Common myeloid progenitor, CD34-positive (primary cell): Measurements from ENCODE around the gene PDE4D.

ENCODE experiments used
- CTCF ChIA-PET: fragments of 350-600 bp; sonication (Branson Sonifier 250); formaldehyde crosslinking; loops from one replicate; lab custom pipeline; 2021; ENCODE audit warnings: antibody characterized with exemption; lab: Charles Lee
- POLR2A ChIA-PET: fragments of 350-600 bp; sonication (Branson Sonifier 250); formaldehyde crosslinking; loops from one replicate; lab custom pipeline; 2021; ENCODE audit warnings: antibody characterized with exemption; lab: Charles Lee
- DNase-seq, 3 donors: peaks; one replicate each; pipeline versions ENCODE4 v3.0.0 to v3.0.0-alpha.2; 2013
- H3K27ac ChIP-seq, 2 experiments: 1 replicate in 1 of 2; 2 replicates in 1 of 2; pipeline ENCODE4 v1.7.0; 2013; ENCODE audit warnings: inconsistent platforms in 2 of 2, low read length in 2 of 2, mild to moderate bottlenecking in 2 of 2, low read depth in 1 of 2, moderate library complexity in 1 of 2; ENCODE audit not compliant: severe bottlenecking in 2 of 2, insufficient read depth in 1 of 2, poor library complexity in 1 of 2
- H3K27me3 ChIP-seq, 5 experiments: replicated peaks in 2 of 5; 1 replicate in 3 of 5; 2 replicates in 2 of 5; pipeline versions ENCODE4 v1.6.1 to v1.7.0; 2013; ENCODE audit warnings: low read length in 4 of 5, mild to moderate bottlenecking in 2 of 5, moderate library complexity in 2 of 5, inconsistent platforms in 1 of 5; ENCODE audit not compliant: insufficient read depth in 5 of 5, control insufficient read depth in 4 of 5
- H3K36me3 ChIP-seq, 4 experiments: 1 replicate in 2 of 4; 2 replicates in 2 of 4; pipeline versions ENCODE4 v1.6.1 to v1.7.0; 2013; ENCODE audit warnings: low read length in 3 of 4, control low read depth in 1 of 4, mild to moderate bottlenecking in 1 of 4; ENCODE audit not compliant: control insufficient read depth in 4 of 4, insufficient read depth in 4 of 4
- H3K4me1 ChIP-seq, 4 experiments: 1 replicate in 3 of 4; 2 replicates in 1 of 4; pipeline versions ENCODE4 v1.6.1 to v1.7.1; 2013; ENCODE audit warnings: low read length in 3 of 4, mild to moderate bottlenecking in 3 of 4, control low read depth in 1 of 4, inconsistent platforms in 1 of 4, moderate library complexity in 1 of 4; ENCODE audit not compliant: control insufficient read depth in 4 of 4, insufficient read depth in 4 of 4; ENCODE audit errors: control extremely low read depth in 1 of 4
- H3K4me3 ChIP-seq, 7 experiments: 1 replicate in 4 of 7; 2 replicates in 3 of 7; pipeline versions ENCODE4 v1.5.1 to v1.7.0; 2013; ENCODE audit warnings: mild to moderate bottlenecking in 7 of 7, low read length in 6 of 7, moderate library complexity in 6 of 7, inconsistent platforms in 2 of 7, low read depth in 2 of 7, control low read depth in 1 of 7; ENCODE audit not compliant: insufficient read depth in 4 of 7, control insufficient read depth in 1 of 7; ENCODE audit errors: extremely low read depth in 1 of 7
- H3K9me3 ChIP-seq, 5 experiments: 1 replicate in 4 of 5; 2 replicates in 1 of 5; pipeline versions ENCODE4 v1.6.1 to v1.7.1; 2013; ENCODE audit warnings: low read length in 4 of 5, mild to moderate bottlenecking in 2 of 5, inconsistent platforms in 1 of 5, low read depth in 1 of 5, moderate library complexity in 1 of 5; ENCODE audit not compliant: control insufficient read depth in 4 of 5, insufficient read depth in 2 of 5; ENCODE audit errors: control extremely low read depth in 1 of 5
- WGBS: methylation state at CpG from one replicate; pipeline ENCODE4 v1.1.5; 2013; ENCODE audit not compliant: insufficient coverage; 5-methylcytosine and 5-hydroxymethylcytosine counted together

Gene PDE4D

GRCh38 chr5:59460368-59461153, 433.0 kb downstream of the PDE4D start:
- peaks cover 0 to 4% (median 0%) of the 10 kb centered on the region in 4 experiments for H3K36me3 ChIP-seq
- no peak for DNase-seq
- no peak overlapping the region for H3K27ac ChIP-seq
- WGBS: 98% methylated on average over 3 of the region's 4 CpGs
- H3K4me1 ChIP-seq: no peaks in the 10 kb centered on the region
- no peaks in the 10 kb centered on the region for H3K27me3 ChIP-seq
- no peaks in the 10 kb centered on the region for H3K9me3 ChIP-seq
- ChIA-PET POLR2A (no interaction called here), CTCF (no interaction called here)
- no peak overlapping the region for H3K4me3 ChIP-seq

- Histone ChIP-seq H3K4me1 (no peaks in the 10 kb centered on the region), H3K4me3 (no peak overlapping the region), H3K9me3 (peaks cover 0 to 4% (median 0%) of the 10 kb centered on the region in 5 experiments), H3K27me3 (no peaks in the 10 kb centered on the region), H3K36me3 (peaks cover 0 to 4% (median 0%) of the 10 kb centered on the region in 4 experiments), H3K27ac (no peak overlapping the region)
- ChIA-PET POLR2A (no interaction called here), CTCF (no interaction called here)
- 100% methylated on average over 2 of the region's 3 CpGs for WGBS
- no peak for DNase-seq
These were observed 434.4 kb downstream of the PDE4D start for GRCh38 chr5:59458966-59459729.

- H3K36me3 ChIP-seq: peaks cover 0 to 4% (median 0%) of the 10 kb centered on the region in 4 experiments
- DNase-seq: no peak
- H3K4me1 ChIP-seq: no peaks in the 10 kb centered on the region
- WGBS: 96% methylated on average over 3 of the region's 4 CpGs
- no peak overlapping the region for H3K4me3 ChIP-seq
- H3K9me3 ChIP-seq: peaks cover 0 to 4% (median 0%) of the 10 kb centered on the region in 5 experiments
- H3K27me3 ChIP-seq: no peaks in the 10 kb centered on the region
- CTCF ChIA-PET: interaction anchor here (1.0 kb wide), 1 partner anchor 10 kb away, joined by 4 read pairs; no protein-coding TSS in a partner anchor
- no peak overlapping the region for H3K27ac ChIP-seq
- POLR2A ChIA-PET: no interaction called here
These were observed 435.2 kb downstream of the PDE4D start for GRCh38 chr5:59458321-59458720.

GRCh38 chr5:59449905-59450644, 443.5 kb downstream of the PDE4D start:
- no peak for DNase-seq
- no peaks in the 10 kb centered on the region for H3K4me1 ChIP-seq
- 75% methylated on average over 2 of the region's 3 CpGs for WGBS
- POLR2A ChIA-PET: no interaction called here
- CTCF ChIA-PET: no interaction called here
- H3K27ac ChIP-seq: no peak overlapping the region
- H3K4me3 ChIP-seq: no peak overlapping the region
- H3K36me3 ChIP-seq: no peaks in the 10 kb centered on the region
- H3K9me3 ChIP-seq: peaks cover 0 to 7% (median 0%) of the 10 kb centered on the region in 5 experiments
- H3K27me3 ChIP-seq: no peaks in the 10 kb centered on the region

GRCh38 chr5:59446356-59446755, 447.2 kb downstream of the PDE4D start:
- ChIA-PET POLR2A (no interaction called here), CTCF (no interaction called here)
- Histone ChIP-seq H3K4me1 (no peaks in the 10 kb centered on the region), H3K9me3 (peaks cover 0 to 3% (median 0%) of the 10 kb centered on the region in 5 experiments), H3K36me3 (no peaks in the 10 kb centered on the region), H3K4me3 (no peak overlapping the region), H3K27ac (no peak overlapping the region), H3K27me3 (no peaks in the 10 kb centered on the region)
- DNase-seq: no peak
- 86% methylated on average over 1 of the region's 2 CpGs for WGBS

- Histone ChIP-seq H3K9me3 (peaks cover 0 to 3% (median 0%) of the 10 kb centered on the region in 5 experiments), H3K27me3 (no peaks in the 10 kb centered on the region), H3K4me1 (no peaks in the 10 kb centered on the region), H3K27ac (no peak overlapping the region), H3K36me3 (no peaks in the 10 kb centered on the region), H3K4me3 (no peak overlapping the region)
- CTCF ChIA-PET: no interaction called here
- no CpG with 5 or more reads among the region's 1 CpG for WGBS
- POLR2A ChIA-PET: no interaction called here
- DNase-seq: no peak
These were observed 447.8 kb downstream of the PDE4D start for GRCh38 chr5:59445741-59446140.
